Heart right ventricle (tissue), 16 donors: Measurements from ENCODE around the gene PRPF6. TPM values are rescaled to one million over a fixed set of nuclear protein-coding genes. Genes with fewer than 3 reads are reported as not detected.

Source experiments
- ATAC-seq, 8 donors: fragments of 200-7000 bp; cut with Tn5 transposase; one replicate each; pipeline ENCODE4 v1.9.1; 2020; ENCODE audit warnings: mild to moderate bottlenecking in 8 of 8, moderate library complexity in 8 of 8, moderate number of reproducible peaks in 1 of 8
- DNase-seq, 2 donors: peaks; one replicate each; pipeline ENCODE4 v3.0.0-alpha.2; 2020
- H3K27ac ChIP-seq, 10 donors: fragments of 200-600 bp; sonication (generic) in 2 of 10; one replicate each; pipeline versions ENCODE4 v1.5.0 to v1.8.0; 2020 to 2022; ENCODE audit warnings: mild to moderate bottlenecking in 3 of 10
- H3K27me3 ChIP-seq, 7 donors: fragments of 200-600 bp; one replicate each; pipeline ENCODE4 v1.8.0; 2021 to 2022; ENCODE audit warnings: mild to moderate bottlenecking in 2 of 7
- H3K36me3 ChIP-seq, 9 donors: fragments of 200-600 bp; sonication (generic) in 1 of 9; one replicate each; pipeline versions ENCODE4 v1.5.0 to v1.8.0; 2020 to 2022; ENCODE audit warnings: mild to moderate bottlenecking in 2 of 9
- H3K4me1 ChIP-seq, 9 donors: fragments of 200-600 bp; sonication (generic) in 1 of 9; one replicate each; pipeline versions ENCODE4 v1.5.0 to v1.8.0; 2020 to 2022; ENCODE audit warnings: mild to moderate bottlenecking in 4 of 9
- H3K4me3 ChIP-seq, 10 donors: fragments of 200-600 bp; sonication (generic) in 2 of 10; one replicate each; pipeline versions ENCODE4 v1.5.0 to v1.8.0; 2020 to 2022; ENCODE audit warnings: mild to moderate bottlenecking in 7 of 10, moderate library complexity in 2 of 10
- H3K9me3 ChIP-seq, 11 donors: fragments of 200-600 bp in 10 of 11; sonication (generic) in 2 of 11; one replicate each; pipeline versions ENCODE4 v1.5.0 to v1.8.0; 2013 to 2022; ENCODE audit warnings: mild to moderate bottlenecking in 2 of 11, control low read depth in 1 of 11, moderate library complexity in 1 of 11
- CTCF ChIP-seq, 9 donors: fragments of 200-600 bp; sonication (generic) in 2 of 9; IDR thresholded peaks; one replicate each; pipeline versions ENCODE4 v1.5.0 to v1.8.0; 2021 to 2022; ENCODE audit warnings: antibody characterized with exemption in 9 of 9, mild to moderate bottlenecking in 5 of 9, moderate library complexity in 1 of 9
- WGBS, 2 donors: extraction: QIAGEN DNeasy Blood & Tissue Kit; methylation state at CpG; one replicate each; pipeline ENCODE4 v1.1.7; 2013; ENCODE audit warnings: inconsistent platforms in 1 of 2; 5-methylcytosine and 5-hydroxymethylcytosine counted together
- intact Hi-C, 10 donors: fragments of 100-400 bp; cut with DNase I; formaldehyde crosslinking; loops; one replicate each; pipeline versions ENCODE4 v1.11.1 to v1.14.2; 2022
- microRNA-seq, 2 donors: library from miRNA; unstranded; fragments of <30 nt; microRNA quantifications; one replicate each; pipeline ENCODE4 v1.2.0, GENCODE V29; 2021
- polyA plus RNA-seq, 2 donors: library from polyadenylated mRNA; stranded (reverse); fragments of 200-250 nt; gene quantifications; one replicate each; pipeline ENCODE4 v1.2.3, GENCODE V29; 2013
- total RNA-seq, 10 donors: library from RNA; stranded (reverse); fragmentation: NEBNext Ultra II Directional in 3 of 10; extraction: Animal tissue kit (Norgen Biotek cat#: 25700) in 3 of 10; gene quantifications; one replicate each; pipeline versions ENCODE4 v1.2.1 to v1.2.4, GENCODE V29; 2021 to 2023
- donor health status: Arrhythmogenic right ventricular cardiomyopathy.
- donor health status: ischemic (EF 13 %, LVEDD 7.1; RV severe dilation, severe dysfunction).
- donor health status: healthy with polysubstance abuse.
- donor health status: DM: no; HTN: yes; CAD: no.
- donor health status: DM: no; HTN: no; CAD: no.
- donor health status: ischemic (EF 25% LVEDD 6.9; RV normal size, moderate dysfunction).
- donor health status: ischemic (EF 25% LVEDD 5.7; RV mildly dilated, moderate dysfunction).
- donor health status: healthy.
- donor health status: DM: yes; HTN: yes; CAD: no.
- donor health status: Ischemic cardiomyopathy.
- donor health status: ischemic (EF 35%, LVEDD 5.7; RV mildly dilated, moderate dysfunction).
- donor health status: nonischemic (EF 11% LVEDD 7.7; RV severe dilation, severe dysfunction).
- donor health status: DM: yes; HTN: yes; CAD: no.
- donor health status: PGD.
- donor health status: ischemic (EF 29% LVEDD 5.4; RV normal size, mild dysfunction).
- donor health status: nonischemic (EF 23%, LVEDD 6.1; RV moderate dilation, normal function).

The PRPF6 gene
- total and polyA plus RNA-seq, 12 donors: 27.8 to 53.6 (median 48.1) TPM

GRCh38 chr20:64082126-64082731 lies 101.3 kb downstream of the PRPF6 start:
- no peak for TF ChIP-seq CTCF (IDR thresholded peaks at IDR 0.05)
- Histone ChIP-seq H3K36me3 (no peaks in the 10 kb centered on the region), H3K4me1 (peaks cover 16 to 57% (median 41%) of the 10 kb centered on the region in 9 donors), H3K27ac (peak overlapping the region in 1 of 10 donors; percentile 14), H3K4me3 (peak overlapping the region in 1 of 10 donors; percentile 23), H3K27me3 (peaks cover 0 to 32% (median 27%) of the 10 kb centered on the region in 7 donors), H3K9me3 (no peaks in the 10 kb centered on the region)
- 19 to 22% methylated on average over 13 of the region's 13 CpGs for WGBS, 2 donors
- peak in 1 of 8 donors; percentile 10 for ATAC-seq
- intact Hi-C loops: loop anchor here in 5 of 10 donors (5.0 kb wide), 2 partner anchors 35 to 40 kb away; no protein-coding TSS in a partner anchor
- no peak for DNase-seq

Small RNA genes lying within 50 kb of the gene (microRNA-seq; reads per million reads assigned to microRNA genes)
- gene MIR1914: 0 to 0.60 reads per million in 2 donors
- 0 reads per million in 2 donors for gene MIR647
- 0 reads per million in 2 donors for gene MIR6813

Other genes starting within 250 kb of the PRPF6 start
- 1 to 10 TPM in 9 of 10 donors, under 1 TPM in 1; 0.79 to 4.1 (median 2.7) TPM for gene LIME1, start 244.5 kb upstream of the PRPF6 start, total RNA-seq
- gene LIME1, start 244.5 kb upstream of the PRPF6 start, polyA plus RNA-seq: 10 to 100 TPM in 1 of 2 donors, 1 to 10 TPM in 1; 4.9 to 15.7 TPM
- gene SLC2A4RG, start 241.4 kb upstream of the PRPF6 start, total RNA-seq: 10 to 100 TPM; 64.4 to 85.3 (median 76.8) TPM
- 100 to 1,000 TPM in 1 of 2 donors, 10 to 100 TPM in 1; 36.3 to 114 TPM for gene SLC2A4RG, start 241.4 kb upstream of the PRPF6 start, polyA plus RNA-seq
- 10 to 100 TPM; 10.2 to 25.4 (median 14.7) TPM for gene ZBTB46, start 149.9 kb upstream of the PRPF6 start, total RNA-seq
- 10 to 100 TPM in 1 of 2 donors, 1 to 10 TPM in 1; 5.6 to 10.3 TPM for gene ZBTB46, start 149.9 kb upstream of the PRPF6 start, polyA plus RNA-seq
- not detected for gene ABHD16B, start 119.6 kb upstream of the PRPF6 start, total RNA-seq
- gene ABHD16B, start 119.6 kb upstream of the PRPF6 start, polyA plus RNA-seq: under 1 TPM; 0.32 to 0.59 TPM
- gene TPD52L2, start 115.9 kb upstream of the PRPF6 start, total RNA-seq: 10 to 100 TPM; 60.1 to 83.0 (median 72.8) TPM
- 100 to 1,000 TPM in 1 of 2 donors, 10 to 100 TPM in 1; 50.6 to 119 TPM for gene TPD52L2, start 115.9 kb upstream of the PRPF6 start, polyA plus RNA-seq
- gene DNAJC5, start 86.0 kb upstream of the PRPF6 start, total RNA-seq: 10 to 100 TPM; 32.8 to 52.2 (median 38.5) TPM
- gene DNAJC5, start 86.0 kb upstream of the PRPF6 start, polyA plus RNA-seq: 10 to 100 TPM; 19.5 to 23.8 TPM
- gene UCKL1, start 24.7 kb upstream of the PRPF6 start, total RNA-seq: 10 to 100 TPM; 27.3 to 70.4 (median 39.0) TPM
- 100 to 1,000 TPM in 1 of 2 donors, 10 to 100 TPM in 1; 36.3 to 130 TPM for gene UCKL1, start 24.7 kb upstream of the PRPF6 start, polyA plus RNA-seq
- 10 to 100 TPM; 11.1 to 14.8 (median 13.7) TPM for gene ZNF512B, start 11.2 kb upstream of the PRPF6 start, total RNA-seq
- gene ZNF512B, start 11.2 kb upstream of the PRPF6 start, polyA plus RNA-seq: 10 to 100 TPM in 1 of 2 donors, 1 to 10 TPM in 1; 4.6 to 11.8 TPM
- gene SAMD10, start 1.5 kb upstream of the PRPF6 start, total RNA-seq: 1 to 10 TPM; 3.4 to 8.4 (median 4.0) TPM
- gene SAMD10, start 1.5 kb upstream of the PRPF6 start, polyA plus RNA-seq: 1 to 10 TPM; 3.9 to 8.8 TPM
- gene C20orf204, start 55.0 kb downstream of the PRPF6 start, total RNA-seq: under 1 TPM; 0.11 to 0.86 (median 0.39) TPM
- under 1 TPM; 0.49 to 0.88 TPM for gene C20orf204, start 55.0 kb downstream of the PRPF6 start, polyA plus RNA-seq
- 100 to 1,000 TPM in 1 of 10 donors, 10 to 100 TPM in 9; 23.5 to 129 (median 51.9) TPM for gene SOX18, start 68.5 kb downstream of the PRPF6 start, total RNA-seq
- gene SOX18, start 68.5 kb downstream of the PRPF6 start, polyA plus RNA-seq: 10 to 100 TPM; 37.2 to 60.0 TPM
- 10 to 100 TPM; 40.8 to 51.0 (median 44.9) TPM for gene TCEA2, start 82.1 kb downstream of the PRPF6 start, total RNA-seq
- gene TCEA2, start 82.1 kb downstream of the PRPF6 start, polyA plus RNA-seq: 10 to 100 TPM; 35.0 to 54.9 TPM
- gene RGS19, start 98.4 kb downstream of the PRPF6 start, total RNA-seq: 10 to 100 TPM in 1 of 10 donors, 1 to 10 TPM in 9; 1.8 to 13.1 (median 3.3) TPM
- 1 to 10 TPM; 4.5 to 6.4 TPM for gene RGS19, start 98.4 kb downstream of the PRPF6 start, polyA plus RNA-seq
- gene OPRL1, start 99.0 kb downstream of the PRPF6 start, total RNA-seq: 1 to 10 TPM in 1 of 10 donors, under 1 TPM in 9; 0.27 to 1.3 (median 0.42) TPM
- under 1 TPM; 0.19 to 0.29 TPM for gene OPRL1, start 99.0 kb downstream of the PRPF6 start, polyA plus RNA-seq
- not detected for gene LKAAEAR1, start 103.3 kb downstream of the PRPF6 start, total RNA-seq
- gene LKAAEAR1, start 103.3 kb downstream of the PRPF6 start, polyA plus RNA-seq: under 1 TPM in 1 of 2 donors, not detected in 1; 0.12 TPM
- gene NPBWR2, start 126.4 kb downstream of the PRPF6 start, total RNA-seq: not detected
- not detected for gene NPBWR2, start 126.4 kb downstream of the PRPF6 start, polyA plus RNA-seq
- gene MYT1, start 183.3 kb downstream of the PRPF6 start, total RNA-seq: under 1 TPM in 9 of 10 donors, not detected in 1; 0.05 to 0.35 (median 0.11) TPM
- under 1 TPM; 0.01 to 0.15 TPM for gene MYT1, start 183.3 kb downstream of the PRPF6 start, polyA plus RNA-seq